Mucosa of stomach (tissue), 1 donor: ENCODE data around the gene SMIM28.
"Not testable (repeated sequence)": the region's sequence is repeated elsewhere in the genome, so short reads cannot be mapped to it uniquely, and the experiment has no call there.

Experiments used
- H3K27me3 ChIP-seq: one replicate; pipeline ENCODE4 v1.7.0; 2013; ENCODE audit warnings: mild to moderate bottlenecking, low read length; ENCODE audit not compliant: control insufficient read depth, insufficient read depth
- H3K36me3 ChIP-seq: one replicate; pipeline ENCODE4 v1.7.0; 2013; ENCODE audit warnings: low read length; ENCODE audit not compliant: control insufficient read depth, insufficient read depth
- H3K4me1 ChIP-seq: one replicate; pipeline ENCODE4 v1.7.0; 2013; ENCODE audit warnings: mild to moderate bottlenecking, low read length; ENCODE audit not compliant: control insufficient read depth, insufficient read depth
- H3K4me3 ChIP-seq: one replicate; pipeline ENCODE4 v1.7.0; 2013; ENCODE audit warnings: low read length
- H3K9ac ChIP-seq: one replicate; pipeline ENCODE4 v1.7.0; 2013; ENCODE audit warnings: mild to moderate bottlenecking, low read length, moderate library complexity
- H3K9me3 ChIP-seq: one replicate; pipeline ENCODE4 v1.7.0; 2013; ENCODE audit warnings: mild to moderate bottlenecking, low read length, moderate library complexity; ENCODE audit not compliant: control insufficient read depth
- donor health status: Pancreatic carcinoma.

The SMIM28 gene

DNA sequence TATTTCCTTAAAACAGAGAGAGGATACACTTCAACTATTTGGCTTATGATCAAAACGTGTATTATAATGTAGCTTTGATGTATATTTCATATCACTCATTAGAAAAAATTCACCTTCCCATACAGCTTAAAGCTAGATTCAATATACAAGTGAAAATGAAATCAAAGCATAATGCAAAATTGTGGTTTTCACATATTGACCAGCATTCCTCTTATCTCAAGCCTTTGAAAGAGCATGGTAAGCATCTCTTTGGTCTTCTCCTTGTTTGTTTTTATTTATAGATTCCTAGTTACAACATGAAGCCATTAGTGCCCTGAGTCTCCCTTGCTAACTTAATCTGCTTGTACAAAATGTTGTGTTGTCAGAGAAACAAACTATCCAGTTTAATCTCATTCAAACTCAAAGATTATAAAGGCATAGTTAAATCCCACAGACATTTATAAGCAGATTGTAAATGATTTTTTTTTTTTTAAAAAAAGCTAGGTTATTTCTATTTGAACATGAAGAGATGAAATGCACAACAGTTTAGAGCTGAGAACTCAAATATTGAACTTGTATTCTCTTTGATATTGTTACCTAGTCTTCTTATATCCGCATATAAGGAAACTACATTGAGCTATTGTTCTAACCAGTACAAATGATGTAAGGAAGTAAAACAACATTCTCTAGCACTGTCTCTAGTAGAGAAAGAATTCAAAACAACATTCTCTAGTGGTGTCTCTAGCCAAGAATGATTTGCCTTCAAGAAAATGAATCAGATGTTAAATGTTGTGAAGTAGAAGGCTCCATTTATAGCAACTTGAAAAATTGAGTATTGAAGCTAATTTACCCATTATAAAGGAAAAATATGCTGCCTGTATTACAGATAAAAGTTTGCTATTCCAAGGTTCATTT lies 31.2 kb upstream of the SMIM28 start:
- H3K9me3 ChIP-seq: no peaks in the 10 kb centered on the region
- H3K27me3 ChIP-seq: no peaks in the 10 kb centered on the region
- peaks cover 7% of the 10 kb centered on the region for H3K4me1 ChIP-seq
- H3K4me3 ChIP-seq: no peak overlapping the region
- no peak overlapping the region for H3K9ac ChIP-seq
- H3K36me3 ChIP-seq: no peaks in the 10 kb centered on the region

DNA sequence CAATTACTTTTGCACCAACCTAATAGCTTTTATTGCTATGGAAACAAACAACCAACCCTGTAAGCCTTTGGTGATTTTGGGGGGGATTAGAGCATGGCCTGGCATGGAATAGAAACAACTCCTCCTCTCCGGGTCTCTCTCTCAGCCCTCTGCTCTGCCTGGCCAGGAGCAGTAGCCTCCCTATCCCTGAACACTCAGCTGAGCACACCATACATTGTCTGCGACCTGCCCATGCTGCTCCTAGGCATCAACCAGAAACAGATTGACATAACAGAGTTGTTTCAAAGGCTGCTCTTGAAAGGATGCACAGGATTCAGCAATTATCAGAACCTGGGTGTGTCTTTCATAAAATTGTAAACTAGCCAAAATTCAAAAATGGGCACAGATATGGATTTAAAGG lies 29.8 kb upstream of the SMIM28 start:
- no peaks in the 10 kb centered on the region for H3K9me3 ChIP-seq
- H3K9ac ChIP-seq: no peak overlapping the region
- no peak overlapping the region for H3K4me3 ChIP-seq
- peaks cover 7% of the 10 kb centered on the region for H3K4me1 ChIP-seq
- no peaks in the 10 kb centered on the region for H3K27me3 ChIP-seq
- no peaks in the 10 kb centered on the region for H3K36me3 ChIP-seq

DNA sequence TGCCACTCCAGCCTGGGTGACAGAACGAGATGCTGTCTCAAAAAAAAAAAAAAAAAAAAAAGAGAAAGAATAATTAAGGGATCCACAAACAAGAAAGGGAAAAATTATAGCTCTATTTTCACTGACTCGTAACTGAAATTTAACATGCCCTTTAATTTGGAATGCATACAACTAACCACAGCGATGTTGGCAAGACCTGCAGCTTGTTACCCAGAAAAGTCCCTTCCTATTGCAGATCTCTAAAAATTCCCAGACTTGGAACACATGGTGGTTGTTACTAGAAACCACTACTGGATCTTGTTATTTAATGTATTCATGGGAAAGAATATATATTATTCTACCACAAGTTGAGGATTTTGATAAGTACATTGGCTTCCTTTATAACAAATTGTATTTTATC lies 27.8 kb upstream of the SMIM28 start:
- H3K4me3 ChIP-seq: no peak overlapping the region
- H3K9me3 ChIP-seq: no peaks in the 10 kb centered on the region
- H3K27me3 ChIP-seq: no peaks in the 10 kb centered on the region
- peaks cover 7% of the 10 kb centered on the region for H3K4me1 ChIP-seq
- H3K9ac ChIP-seq: no peak overlapping the region
- no peaks in the 10 kb centered on the region for H3K36me3 ChIP-seq

DNA sequence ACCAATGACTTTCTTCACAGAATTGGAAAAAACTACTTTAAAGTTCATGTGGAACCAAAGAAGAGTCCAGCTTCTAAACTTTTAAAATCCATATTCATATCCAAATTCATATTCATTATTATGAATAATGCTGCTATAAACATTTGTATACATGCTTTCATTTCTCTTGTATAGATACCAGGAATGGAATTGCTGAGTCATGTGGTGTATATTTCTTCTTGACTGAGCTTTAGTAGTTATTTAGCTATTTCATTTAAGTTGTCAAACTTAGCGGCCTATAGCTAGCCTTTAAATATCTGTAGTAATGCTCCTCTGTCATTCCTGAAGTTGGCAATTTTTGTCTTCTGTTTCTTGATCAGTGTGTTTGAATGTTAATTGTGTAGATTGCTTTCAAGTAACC lies 19.8 kb upstream of the SMIM28 start:
- no peaks in the 10 kb centered on the region for H3K4me1 ChIP-seq
- H3K36me3 ChIP-seq: no peaks in the 10 kb centered on the region
- H3K9me3 ChIP-seq: no peaks in the 10 kb centered on the region
- H3K27me3 ChIP-seq: no peaks in the 10 kb centered on the region
- H3K9ac ChIP-seq: no peak overlapping the region
- no peak overlapping the region for H3K4me3 ChIP-seq

DNA sequence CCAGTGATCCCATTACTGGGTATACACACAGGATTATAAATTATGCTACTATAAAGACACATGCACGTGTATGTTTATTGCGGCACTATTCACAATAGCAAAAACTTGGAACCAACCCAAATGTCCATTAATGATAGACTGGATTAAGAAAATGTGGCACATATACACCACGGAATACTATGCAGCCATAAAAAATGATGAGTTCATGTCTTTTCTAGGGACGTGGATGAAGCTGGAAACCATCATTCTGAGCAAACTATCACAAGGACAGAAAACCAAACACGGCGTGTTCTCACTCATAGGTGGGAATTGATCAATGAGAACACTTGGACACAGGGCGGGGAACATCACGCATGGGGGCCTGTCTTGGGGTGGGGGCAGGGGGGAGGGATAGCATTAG lies 9.0 kb upstream of the SMIM28 start:
- H3K27me3 ChIP-seq, H3K4me3 ChIP-seq, H3K9ac ChIP-seq, H3K4me1 ChIP-seq, H3K9me3 ChIP-seq, H3K36me3 ChIP-seq: not testable (repeated sequence)

DNA sequence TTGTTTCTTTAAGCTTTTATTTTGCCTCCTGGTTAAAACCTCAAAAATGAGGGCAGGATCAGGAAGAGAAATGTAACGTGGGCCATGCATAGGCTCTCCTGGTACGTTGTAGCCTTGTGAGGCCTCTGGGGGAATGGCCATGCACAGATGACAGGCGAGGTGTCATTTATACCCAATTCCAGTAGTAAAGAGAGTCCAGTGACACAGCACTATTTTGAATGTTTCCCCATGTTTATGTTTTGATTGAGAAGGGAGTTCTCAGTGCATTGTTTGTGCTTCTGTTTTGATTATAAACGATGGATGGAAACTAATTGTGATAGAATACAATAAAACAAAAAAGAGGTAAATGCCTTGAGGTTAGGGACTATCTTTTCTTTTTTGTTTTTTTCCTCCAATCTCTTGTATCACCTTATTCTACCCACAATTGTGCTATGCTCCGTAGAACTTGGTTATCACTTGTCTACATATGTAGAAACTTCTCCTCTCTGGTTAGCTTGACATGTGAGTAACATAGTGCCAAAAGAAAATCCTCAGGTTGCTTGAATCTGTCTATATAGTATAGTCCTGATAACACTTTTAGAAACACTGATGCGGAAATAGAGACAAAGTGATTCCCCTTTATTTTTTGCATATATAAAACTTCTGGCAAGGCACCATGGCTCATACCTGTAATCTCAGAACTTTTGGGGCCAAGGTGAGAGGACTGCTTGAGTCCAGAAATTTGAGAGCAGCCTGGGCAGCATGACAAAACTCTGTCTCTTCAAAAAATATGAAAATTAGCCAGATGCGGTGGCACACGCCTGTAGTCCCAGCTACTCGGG lies 6.9 kb upstream of the SMIM28 start:
- H3K36me3 ChIP-seq: no peaks in the 10 kb centered on the region
- no peak overlapping the region for H3K4me3 ChIP-seq
- no peaks in the 10 kb centered on the region for H3K27me3 ChIP-seq
- H3K9ac ChIP-seq: no peak overlapping the region
- no peaks in the 10 kb centered on the region for H3K4me1 ChIP-seq
- no peaks in the 10 kb centered on the region for H3K9me3 ChIP-seq

DNA sequence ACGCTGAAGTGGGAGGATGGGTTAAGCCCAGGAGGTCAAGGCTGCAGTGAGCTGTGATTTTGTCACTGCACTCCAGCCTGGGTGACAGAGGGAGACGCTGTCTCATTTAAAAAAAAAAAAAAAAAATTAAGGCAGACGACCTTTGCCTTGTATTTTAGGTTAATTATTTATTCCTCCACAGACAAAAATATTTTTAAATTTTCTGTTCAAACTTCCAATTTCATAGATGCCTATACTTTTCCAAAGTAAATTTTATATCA lies 6.3 kb upstream of the SMIM28 start:
- no peaks in the 10 kb centered on the region for H3K27me3 ChIP-seq
- H3K36me3 ChIP-seq: no peaks in the 10 kb centered on the region
- no peak overlapping the region for H3K4me3 ChIP-seq
- no peaks in the 10 kb centered on the region for H3K9me3 ChIP-seq
- no peak overlapping the region for H3K9ac ChIP-seq
- no peaks in the 10 kb centered on the region for H3K4me1 ChIP-seq

DNA sequence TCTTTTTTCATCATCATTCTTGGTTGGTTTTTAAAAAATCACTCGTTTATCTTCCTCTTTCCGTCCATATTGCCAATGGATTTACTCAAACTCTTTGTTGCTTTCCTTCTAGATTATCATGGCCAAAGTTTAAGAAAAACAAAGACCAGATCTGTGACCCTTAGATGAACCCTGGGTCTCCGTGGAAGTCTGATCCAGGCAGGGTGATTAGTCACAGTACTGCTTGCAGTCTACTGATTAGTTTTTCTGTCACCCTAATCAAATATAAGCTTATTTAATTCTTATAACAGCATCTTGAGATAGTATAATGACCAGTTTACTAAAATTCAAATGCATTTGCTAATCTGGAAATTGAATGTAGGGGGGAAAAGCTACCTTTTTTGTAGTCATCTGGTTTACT lies 6.0 kb upstream of the SMIM28 start:
- no peaks in the 10 kb centered on the region for H3K4me1 ChIP-seq
- no peak overlapping the region for H3K9ac ChIP-seq
- H3K9me3 ChIP-seq: no peaks in the 10 kb centered on the region
- no peaks in the 10 kb centered on the region for H3K36me3 ChIP-seq
- no peak overlapping the region for H3K4me3 ChIP-seq
- H3K27me3 ChIP-seq: no peaks in the 10 kb centered on the region

DNA sequence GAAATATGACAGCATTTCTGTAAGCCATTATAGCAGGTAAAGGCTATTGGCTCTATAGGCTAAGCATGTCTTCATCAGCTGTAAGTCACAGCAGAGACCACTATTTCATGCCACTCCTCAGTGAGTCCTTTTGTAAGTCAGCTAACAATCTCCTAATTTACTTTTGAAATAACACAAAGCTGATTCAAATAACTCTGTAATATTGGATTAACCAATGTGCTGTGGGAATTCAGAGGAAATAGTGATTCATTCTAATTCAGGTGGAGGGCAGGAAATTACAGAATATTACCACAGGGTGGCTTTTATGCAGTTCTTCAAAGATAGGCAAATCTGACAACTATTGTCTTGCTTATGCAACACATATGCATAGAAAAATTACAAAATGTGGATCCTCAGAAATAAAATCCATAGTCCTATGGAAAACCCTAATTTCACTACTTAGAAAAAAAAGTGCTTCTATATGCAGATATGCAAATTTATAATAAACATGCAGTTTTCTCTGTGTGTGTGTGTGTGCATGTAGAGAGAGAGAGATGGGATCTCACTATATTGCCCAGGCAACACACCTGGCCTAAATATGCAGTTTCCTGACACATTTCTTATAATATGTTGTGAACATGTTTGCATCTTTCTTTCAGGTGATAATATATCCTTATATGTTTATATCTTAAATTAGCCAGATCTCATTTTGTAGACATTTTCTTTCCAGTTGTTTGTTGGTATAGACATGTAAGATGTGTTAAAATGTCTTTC lies 4.8 kb upstream of the SMIM28 start:
- no peak overlapping the region for H3K9ac ChIP-seq

DNA sequence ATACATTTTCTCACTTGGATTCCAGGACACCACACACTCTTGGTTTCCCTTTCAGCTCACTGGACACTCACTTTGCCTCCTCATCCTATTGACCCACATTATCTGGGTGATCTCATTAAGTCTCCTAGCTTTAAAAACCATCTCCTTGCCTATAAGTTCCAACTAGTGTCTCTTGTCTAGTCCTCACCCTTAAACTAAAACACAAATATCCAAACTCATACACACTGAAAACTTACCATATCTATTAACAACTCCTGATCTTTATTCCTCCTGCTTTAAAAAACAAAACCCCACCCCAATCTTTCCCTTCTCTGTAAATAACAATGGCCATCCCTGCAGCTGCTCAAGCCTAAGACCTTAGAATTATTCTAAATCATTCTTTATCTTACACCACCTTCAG lies 3.5 kb upstream of the SMIM28 start:
- no peaks in the 10 kb centered on the region for H3K4me1 ChIP-seq
- H3K9ac ChIP-seq: no peak overlapping the region
- no peaks in the 10 kb centered on the region for H3K36me3 ChIP-seq
- no peaks in the 10 kb centered on the region for H3K27me3 ChIP-seq
- no peaks in the 10 kb centered on the region for H3K9me3 ChIP-seq
- no peak overlapping the region for H3K4me3 ChIP-seq

More for the DNA sequence above, 4.8 kb upstream of the SMIM28 start:
- Histone ChIP-seq H3K4me3 (no peak overlapping the region), H3K27me3 (no peaks in the 10 kb centered on the region), H3K9me3 (no peaks in the 10 kb centered on the region), H3K36me3 (no peaks in the 10 kb centered on the region), H3K4me1 (no peaks in the 10 kb centered on the region)

DNA sequence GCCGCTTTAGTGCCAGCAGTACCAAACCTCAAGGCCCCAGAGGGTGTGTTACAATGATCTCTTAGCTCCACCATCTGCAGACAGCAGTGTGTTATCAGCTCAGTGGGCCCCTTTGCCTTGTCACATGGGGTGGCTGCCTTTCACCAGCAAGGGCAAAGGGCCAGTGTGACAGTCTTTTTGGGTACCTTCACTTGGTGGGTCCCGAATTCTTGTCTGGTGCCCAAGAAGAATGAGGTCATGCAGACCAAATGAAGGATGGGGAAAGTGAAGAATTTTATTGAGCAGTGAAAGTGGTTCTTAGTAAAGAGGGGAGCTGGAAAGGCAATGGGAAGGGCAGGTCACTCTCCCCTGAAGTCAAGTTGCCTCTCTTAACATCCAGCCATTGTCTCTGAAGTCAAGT lies 2.9 kb upstream of the SMIM28 start:
- Histone ChIP-seq H3K9me3 (no peaks in the 10 kb centered on the region), H3K36me3 (no peaks in the 10 kb centered on the region), H3K4me1 (no peaks in the 10 kb centered on the region), H3K27me3 (no peaks in the 10 kb centered on the region), H3K9ac (no peak overlapping the region), H3K4me3 (no peak overlapping the region)

DNA sequence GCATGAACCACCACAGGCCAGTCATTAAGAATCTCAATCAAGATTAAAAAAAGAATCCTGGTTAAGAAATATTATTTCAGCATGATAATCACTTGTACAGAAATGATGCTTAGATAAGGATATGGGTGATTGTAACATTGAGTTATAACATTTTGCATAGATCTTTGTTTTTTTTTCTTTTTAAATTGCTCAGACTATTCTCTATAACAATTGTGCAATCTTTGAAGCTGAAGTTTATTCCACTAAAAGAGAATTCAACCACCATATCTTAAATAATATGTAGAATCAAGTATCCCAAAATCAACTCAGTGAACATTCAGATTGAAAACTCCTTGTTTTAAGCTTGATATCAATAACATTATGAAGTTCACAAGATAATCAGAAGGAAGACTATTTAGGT lies 663 bp upstream of the SMIM28 start:
- Histone ChIP-seq H3K4me3 (no peak overlapping the region), H3K4me1 (no peaks in the 10 kb centered on the region), H3K9ac (no peak overlapping the region), H3K27me3 (no peaks in the 10 kb centered on the region), H3K36me3 (no peaks in the 10 kb centered on the region), H3K9me3 (no peaks in the 10 kb centered on the region)
